Activated naive CD8-positive, alpha-beta T cell treated with anti-CD3 and anti-CD28 coated beads, Interleukin-2, amount 50 U/mL, for 24 hours (primary cell): ENCODE measurements around the gene ITPR2.

Source experiments
- ATAC-seq: fragments of 150-1000 bp; cut with Tn5 transposase; one replicate; pipeline ENCODE4 v1.10.0; 2021
- DNase-seq: peaks from one replicate; pipeline ENCODE4 v3.0.0; 2021
- H3K27ac Mint-ChIP-seq: one replicate; pipeline ENCODE4 v1.8.0; 2021; ENCODE audit warnings: mild to moderate bottlenecking, mixed read lengths
- H3K27me3 Mint-ChIP-seq: one replicate; pipeline ENCODE4 v1.8.0; 2021; ENCODE audit warnings: mixed read lengths
- H3K36me3 Mint-ChIP-seq: one replicate; pipeline ENCODE4 v1.8.0; 2021; ENCODE audit warnings: low read depth, mixed read lengths
- H3K4me1 Mint-ChIP-seq: one replicate; pipeline ENCODE4 v1.8.0; 2021; ENCODE audit warnings: mixed read lengths
- H3K4me3 Mint-ChIP-seq: one replicate; pipeline ENCODE4 v1.8.0; 2021; ENCODE audit warnings: mild to moderate bottlenecking, moderate library complexity, mixed read lengths
- H3K9me3 Mint-ChIP-seq: one replicate; pipeline ENCODE4 v1.8.0; 2021; ENCODE audit warnings: mixed read lengths

Gene ITPR2

GRCh38 chr12:26861690-26862089 is 28.7 kb upstream of the ITPR2 start:
- DNase-seq (no peak), ATAC-seq (no peak)
- H3K27me3 Mint-ChIP-seq, result peaks cover 5% of the 10 kb centered on the region
- no peak overlapping the region for H3K4me3 Mint-ChIP-seq
- no peaks in the 10 kb centered on the region for H3K36me3 Mint-ChIP-seq
- no peaks in the 10 kb centered on the region for H3K9me3 Mint-ChIP-seq
- H3K27ac Mint-ChIP-seq, result no peak overlapping the region
- H3K4me1 Mint-ChIP-seq, result no peaks in the 10 kb centered on the region

GRCh38 chr12:26857465-26858176 is 24.6 kb upstream of the ITPR2 start:
- H3K27me3 Mint-ChIP-seq, result no peaks in the 10 kb centered on the region

DNA sequence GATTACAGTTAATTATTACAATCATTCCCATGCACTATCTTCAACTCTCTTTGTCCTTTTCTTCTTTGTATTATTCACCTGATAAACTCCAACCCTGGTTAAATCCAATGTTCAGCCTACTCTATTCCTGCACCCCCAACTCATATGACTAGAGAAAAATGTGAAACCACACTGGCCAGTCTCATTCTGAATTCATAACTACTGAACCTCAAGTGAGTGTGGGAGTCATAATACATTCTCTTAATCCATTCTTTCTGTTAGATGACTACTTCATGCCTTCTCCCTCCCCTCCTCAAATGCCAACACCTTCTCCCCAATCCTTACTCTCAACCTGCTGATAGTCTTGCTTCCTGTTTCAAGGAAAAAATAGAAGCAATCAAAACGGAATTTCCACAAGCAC is 22.3 kb upstream of the ITPR2 start:
- ATAC-seq, result peak; percentile 43

More at GRCh38 chr12:26857465-26858176, 24.6 kb upstream of the ITPR2 start:
- Mint-ChIP-seq H3K9me3 (no peaks in the 10 kb centered on the region), H3K4me1 (no peaks in the 10 kb centered on the region), H3K27ac (no peak overlapping the region), H3K36me3 (no peaks in the 10 kb centered on the region), H3K4me3 (no peak overlapping the region)
- DNase-seq, result no peak
- ATAC-seq, result no peak

GRCh38 chr12:26854031-26854390 is 21.0 kb upstream of the ITPR2 start:
- Mint-ChIP-seq H3K27ac (no peak overlapping the region), H3K4me1 (no peaks in the 10 kb centered on the region), H3K4me3 (no peak overlapping the region), H3K9me3 (no peaks in the 10 kb centered on the region), H3K36me3 (no peaks in the 10 kb centered on the region), H3K27me3 (peaks cover 2% of the 10 kb centered on the region)
- no peak for ATAC-seq
- DNase-seq, result no peak

More for the DNA sequence above, 22.3 kb upstream of the ITPR2 start:
- no peaks in the 10 kb centered on the region for H3K27me3 Mint-ChIP-seq
- H3K9me3 Mint-ChIP-seq, result no peaks in the 10 kb centered on the region
- H3K4me3 Mint-ChIP-seq, result no peak overlapping the region
- no peaks in the 10 kb centered on the region for H3K36me3 Mint-ChIP-seq
- no peak overlapping the region for H3K27ac Mint-ChIP-seq
- H3K4me1 Mint-ChIP-seq, result no peaks in the 10 kb centered on the region
- DNase-seq, result no peak

DNA sequence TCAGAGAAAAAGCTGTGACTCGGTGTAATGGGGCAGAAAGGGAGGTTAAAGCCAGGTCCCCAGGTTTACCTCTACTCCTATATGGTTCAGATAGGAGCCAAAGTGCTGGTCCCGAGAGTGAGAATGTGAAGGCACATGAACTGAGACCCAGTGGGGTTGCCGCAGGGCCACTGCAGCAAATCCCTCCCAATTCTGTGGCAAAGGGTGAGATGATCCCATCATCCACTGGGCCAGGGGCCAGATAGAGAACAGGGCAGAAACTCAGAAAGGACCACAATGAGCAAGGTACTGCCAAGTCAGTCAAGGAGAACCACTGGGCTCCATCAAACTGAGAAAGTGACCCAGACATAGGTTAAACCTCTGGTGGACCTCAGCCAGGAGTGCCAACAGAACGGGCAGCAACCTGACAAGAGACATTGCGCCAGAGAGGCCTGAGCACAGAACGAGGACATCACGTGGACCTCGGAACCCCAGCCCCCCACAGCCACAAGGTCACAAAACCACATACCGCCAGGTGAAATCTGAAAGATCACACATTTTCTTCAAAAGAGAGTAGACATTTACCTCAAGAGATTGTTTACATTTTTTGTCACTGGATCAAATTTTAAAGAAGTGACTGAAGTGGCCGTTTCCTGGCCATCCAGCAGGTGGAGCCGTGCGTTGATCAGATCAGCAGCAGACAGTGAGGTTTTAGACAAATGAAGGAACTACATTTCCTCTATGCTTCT is 20.5 kb upstream of the ITPR2 start:
- peak; percentile 73 for DNase-seq
- no peak overlapping the region for H3K4me3 Mint-ChIP-seq
- ATAC-seq, result peak; percentile 84
- H3K4me1 Mint-ChIP-seq, result no peaks in the 10 kb centered on the region
- H3K27ac Mint-ChIP-seq, result no peak overlapping the region
- peaks cover 3% of the 10 kb centered on the region for H3K27me3 Mint-ChIP-seq
- no peaks in the 10 kb centered on the region for H3K9me3 Mint-ChIP-seq
- no peaks in the 10 kb centered on the region for H3K36me3 Mint-ChIP-seq

DNA sequence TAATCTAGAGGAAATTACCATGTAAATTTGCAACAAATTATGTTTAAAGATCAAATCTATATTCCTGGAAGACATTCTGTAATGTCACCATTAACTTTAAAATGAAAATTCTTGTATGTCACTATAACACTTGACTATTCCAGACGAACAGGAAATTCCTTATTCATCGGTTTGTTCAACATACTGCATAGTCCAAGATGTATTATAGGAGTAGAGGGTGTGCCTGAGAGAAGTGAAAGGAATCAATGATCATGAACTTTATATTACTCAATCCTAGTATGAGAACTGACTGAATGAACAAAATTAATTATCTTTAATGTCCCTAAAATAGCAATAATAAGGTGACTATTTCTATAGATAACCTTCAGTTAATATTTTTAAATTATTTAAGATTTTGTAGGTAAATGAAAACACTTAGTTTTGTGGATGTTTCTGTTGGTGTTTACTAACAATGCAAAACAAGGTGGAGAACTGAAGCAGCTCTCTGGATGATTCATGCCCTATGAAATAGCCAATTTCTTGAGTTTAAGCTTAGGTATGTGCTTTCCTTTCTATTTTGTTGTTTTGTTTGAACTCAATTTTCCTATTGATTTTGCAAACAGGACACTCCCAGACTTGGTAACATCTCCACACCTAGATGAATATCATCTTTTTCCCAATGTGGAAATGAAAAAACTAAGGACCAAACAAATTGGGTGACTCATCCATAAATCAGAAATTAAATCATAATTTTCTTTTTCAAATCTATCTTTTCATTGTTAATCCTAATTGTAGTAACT is 18.2 kb upstream of the ITPR2 start:
- Mint-ChIP-seq H3K36me3 (no peaks in the 10 kb centered on the region), H3K4me1 (peaks cover 3% of the 10 kb centered on the region), H3K27me3 (peaks cover 8% of the 10 kb centered on the region), H3K4me3 (no peak overlapping the region), H3K27ac (no peak overlapping the region), H3K9me3 (no peaks in the 10 kb centered on the region)
- ATAC-seq (no peak), DNase-seq (no peak)

DNA sequence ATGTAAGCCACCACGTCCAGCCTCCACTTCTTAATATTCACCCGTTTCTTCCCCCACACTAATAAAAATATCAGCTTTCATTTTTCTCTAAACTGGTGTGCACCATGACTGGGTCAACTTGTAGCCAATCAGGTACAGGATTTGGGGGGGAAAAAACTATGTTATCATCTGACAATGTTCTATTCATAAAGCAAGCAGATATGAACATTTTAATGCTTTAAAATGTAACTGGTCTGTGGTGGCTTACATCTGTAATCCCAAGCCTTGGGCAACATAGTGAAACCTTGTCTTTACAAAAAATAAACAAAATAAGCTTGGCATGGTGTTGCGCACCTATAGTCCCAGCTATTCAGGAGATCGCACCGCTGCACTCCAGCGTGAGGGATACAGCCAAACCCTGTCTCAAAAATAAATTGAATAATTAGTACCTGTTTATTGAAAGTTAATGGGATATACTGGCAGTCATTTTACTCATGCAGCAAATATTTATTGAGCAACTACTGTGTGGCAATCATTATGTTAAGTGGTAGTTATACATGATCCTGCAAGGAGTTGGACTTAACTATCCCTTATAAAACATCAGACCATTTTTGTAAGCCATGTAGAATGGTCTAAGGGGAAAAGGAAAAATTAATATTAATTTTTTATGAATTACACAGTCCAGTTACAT is 15.3 kb upstream of the ITPR2 start:
- peaks cover 12% of the 10 kb centered on the region for H3K27me3 Mint-ChIP-seq
- ATAC-seq (no peak), DNase-seq (no peak)
- H3K4me3 Mint-ChIP-seq, result no peak overlapping the region
- H3K36me3 Mint-ChIP-seq, result no peaks in the 10 kb centered on the region
- H3K27ac Mint-ChIP-seq, result no peak overlapping the region
- H3K9me3 Mint-ChIP-seq, result no peaks in the 10 kb centered on the region
- peaks cover 5% of the 10 kb centered on the region for H3K4me1 Mint-ChIP-seq

DNA sequence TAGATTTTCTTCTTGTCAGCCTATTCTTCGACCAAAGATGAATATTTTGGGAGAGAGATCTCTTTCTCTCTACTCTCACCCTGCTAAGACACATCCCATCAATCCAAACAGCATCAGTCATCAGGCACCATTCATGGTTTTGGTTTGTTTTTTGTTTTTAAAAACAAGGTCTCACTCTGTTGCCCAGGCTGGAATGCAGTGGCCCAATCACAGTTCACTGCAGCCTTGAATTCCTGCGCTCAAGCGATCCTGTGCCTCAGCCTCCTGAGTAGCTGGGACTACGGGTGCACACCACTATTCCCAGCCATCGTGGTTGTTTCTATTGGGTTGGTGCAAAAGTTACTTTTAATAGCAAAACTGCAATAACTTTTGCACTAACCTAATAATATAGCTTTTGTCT is 14.4 kb upstream of the ITPR2 start:
- H3K36me3 Mint-ChIP-seq, result no peaks in the 10 kb centered on the region
- DNase-seq (no peak), ATAC-seq (no peak)
- H3K4me1 Mint-ChIP-seq, result peaks cover 5% of the 10 kb centered on the region
- no peak overlapping the region for H3K4me3 Mint-ChIP-seq
- no peaks in the 10 kb centered on the region for H3K9me3 Mint-ChIP-seq
- H3K27ac Mint-ChIP-seq, result no peak overlapping the region
- H3K27me3 Mint-ChIP-seq, result peaks cover 12% of the 10 kb centered on the region

DNA sequence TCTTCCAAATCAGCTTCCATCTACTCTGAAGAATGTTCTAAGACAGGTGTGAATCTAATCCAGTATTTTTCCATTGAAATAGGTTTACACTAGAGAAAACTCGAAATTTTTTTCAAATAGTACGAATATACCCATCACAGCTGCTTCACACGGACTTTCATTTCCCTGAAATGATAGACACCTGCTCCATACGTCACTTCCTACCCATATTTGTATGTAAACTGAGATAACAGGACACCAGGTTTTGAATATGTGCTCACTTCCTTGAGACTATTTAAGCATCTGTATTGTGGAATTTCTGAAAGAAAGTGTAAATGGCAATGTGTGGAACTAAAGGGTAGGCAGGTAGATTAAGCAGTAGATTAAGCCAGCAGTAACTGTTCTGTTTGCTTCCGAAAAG is 13.4 kb upstream of the ITPR2 start:
- no peaks in the 10 kb centered on the region for H3K9me3 Mint-ChIP-seq
- H3K27me3 Mint-ChIP-seq, result peaks cover 12% of the 10 kb centered on the region
- no peak for ATAC-seq
- no peaks in the 10 kb centered on the region for H3K36me3 Mint-ChIP-seq
- H3K27ac Mint-ChIP-seq, result no peak overlapping the region
- no peak overlapping the region for H3K4me3 Mint-ChIP-seq
- no peak for DNase-seq
- peaks cover 5% of the 10 kb centered on the region for H3K4me1 Mint-ChIP-seq

- H3K9me3 Mint-ChIP-seq, result no peaks in the 10 kb centered on the region
- H3K27ac Mint-ChIP-seq, result no peak overlapping the region
- no peaks in the 10 kb centered on the region for H3K36me3 Mint-ChIP-seq
- H3K4me1 Mint-ChIP-seq, result peaks cover 8% of the 10 kb centered on the region
- no peak for DNase-seq
- no peak for ATAC-seq
- H3K27me3 Mint-ChIP-seq, result peaks cover 12% of the 10 kb centered on the region
- H3K4me3 Mint-ChIP-seq, result no peak overlapping the region
Observed at GRCh38 chr12:26845984-26846383, 13.0 kb upstream of the ITPR2 start.

- Mint-ChIP-seq H3K4me3 (no peak overlapping the region), H3K9me3 (no peaks in the 10 kb centered on the region), H3K27ac (no peak overlapping the region), H3K4me1 (peaks cover 11% of the 10 kb centered on the region), H3K36me3 (no peaks in the 10 kb centered on the region), H3K27me3 (peaks cover 12% of the 10 kb centered on the region)
- ATAC-seq, result no peak
- DNase-seq, result peak; percentile 45
Observed at GRCh38 chr12:26845057-26845666, 12.2 kb upstream of the ITPR2 start.

- Mint-ChIP-seq H3K27me3 (peaks cover 9% of the 10 kb centered on the region), H3K36me3 (no peaks in the 10 kb centered on the region), H3K27ac (no peak overlapping the region), H3K9me3 (no peaks in the 10 kb centered on the region), H3K4me3 (no peak overlapping the region), H3K4me1 (peaks cover 11% of the 10 kb centered on the region)
- DNase-seq (no peak), ATAC-seq (no peak)
Observed at GRCh38 chr12:26843311-26843710, 10.3 kb upstream of the ITPR2 start.

DNA sequence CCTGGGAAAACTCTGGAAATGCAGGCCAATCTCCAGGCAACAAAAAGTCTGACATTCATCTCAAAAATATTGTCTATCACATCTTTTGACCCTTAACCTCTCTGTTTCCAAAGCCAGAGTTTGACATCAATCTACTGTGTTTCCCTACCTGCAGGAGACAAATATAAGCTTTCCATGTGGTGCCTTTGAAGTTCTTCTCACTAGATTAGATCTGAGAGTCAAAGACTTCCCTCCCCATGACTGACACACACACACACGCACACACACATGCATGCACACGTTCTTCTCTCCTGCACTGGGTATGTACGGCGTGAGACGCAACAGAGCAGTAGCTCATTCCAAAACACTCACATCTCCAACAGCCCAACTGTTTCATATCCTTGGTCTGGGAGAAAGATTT is 8.1 kb upstream of the ITPR2 start:
- no peak overlapping the region for H3K4me3 Mint-ChIP-seq
- H3K4me1 Mint-ChIP-seq, result peaks cover 7% of the 10 kb centered on the region
- DNase-seq, result no peak
- no peak overlapping the region for H3K27ac Mint-ChIP-seq
- no peaks in the 10 kb centered on the region for H3K36me3 Mint-ChIP-seq
- ATAC-seq, result no peak
- H3K9me3 Mint-ChIP-seq, result no peaks in the 10 kb centered on the region
- peaks cover 2% of the 10 kb centered on the region for H3K27me3 Mint-ChIP-seq

- no peaks in the 10 kb centered on the region for H3K9me3 Mint-ChIP-seq
- peaks cover 6% of the 10 kb centered on the region for H3K4me1 Mint-ChIP-seq
- no peak for ATAC-seq
- H3K27ac Mint-ChIP-seq, result no peak overlapping the region
- H3K4me3 Mint-ChIP-seq, result no peak overlapping the region
- no peaks in the 10 kb centered on the region for H3K36me3 Mint-ChIP-seq
- no peaks in the 10 kb centered on the region for H3K27me3 Mint-ChIP-seq
- no peak for DNase-seq
Observed at GRCh38 chr12:26839512-26839911, 6.5 kb upstream of the ITPR2 start.
